AG09319 (cell line): ENCODE data around the gene TM2D1.
"Not testable (repeated sequence)": the region's sequence is repeated elsewhere in the genome, so short reads cannot be mapped to it uniquely, and the experiment has no call there.

ENCODE experiments used
- DNase-seq: peaks from one replicate; pipeline ENCODE4 v3.0.0-alpha.2; 2010; ENCODE audit warnings: low read depth; ENCODE audit errors: extremely low read depth
- CTCF ChIP-seq: IDR thresholded peaks from 2 replicates; pipeline ENCODE4 v1.5.1; 2011; ENCODE audit warnings: low read depth, mild to moderate bottlenecking, inconsistent platforms, low read length, moderate library complexity

Gene TM2D1

GRCh38 chr1:61741711-61742619, 17.0 kb upstream of the TM2D1 start, which contains the start of gene PATJ:
Gene PATJ (plus strand): TSS chr1:61742480. CDS start chr1:61762893, 20,413 bp downstream.
- DNase-seq = peak; percentile 1
- TF ChIP-seq CTCF = no peak

- DNase-seq = no peak
- no peak for TF ChIP-seq CTCF
Measured at GRCh38 chr1:61740751-61741700, 16.1 kb upstream of the TM2D1 start.

- no peak for TF ChIP-seq CTCF
- DNase-seq = no peak
Measured at GRCh38 chr1:61732726-61733125, 7.8 kb upstream of the TM2D1 start.

GRCh38 chr1:61730679-61731078, 5.7 kb upstream of the TM2D1 start:
- DNase-seq = not testable (repeated sequence)

GRCh38 chr1:61727544-61727943, 2.6 kb upstream of the TM2D1 start:
- DNase-seq = no peak
- TF ChIP-seq CTCF = no peak

- no peak for DNase-seq
- no peak for TF ChIP-seq CTCF
Measured at GRCh38 chr1:61724506-61724812, 482 bp downstream of the TM2D1 start.

- not testable (repeated sequence) for DNase-seq
Measured at GRCh38 chr1:61718996-61719663, 5.8 kb downstream of the TM2D1 start.

- no peak for TF ChIP-seq CTCF
- DNase-seq = no peak
Measured at GRCh38 chr1:61711969-61712368, 13.0 kb downstream of the TM2D1 start.

GRCh38 chr1:61711257-61711656, 13.7 kb downstream of the TM2D1 start:
- not testable (repeated sequence) for DNase-seq
